ENCODE measurements around the gene RUNX2. TPM values are rescaled to one million over a fixed set of nuclear protein-coding genes. Genes with fewer than 3 reads are reported as not detected.

RUNX2 gene
- total RNA-seq, 1 experiment from 2014 or later: 7.0 TPM

- no TSS peak for BruUV-seq (replicated peaks)
- no peak overlapping the region for H3K4me3 ChIP-seq (ENCODE audit: low read depth in 2 of 2, low read length in 2 of 2)
- POLR2A ChIA-PET: no interaction called here
- H3K27me3 ChIP-seq (ENCODE audit: control insufficient read depth, insufficient read depth, low read length): no peaks in the 10 kb centered on the region
- TF ChIP-seq REST (IDR thresholded peaks at IDR 0.05; ENCODE audit: insufficient read depth in 1 of 2, low read depth in 2 of 2, low read length in 1 of 2) (no peak), SIN3A (IDR thresholded peaks at IDR 0.05; ENCODE audit: borderline replicate concordance, insufficient read depth, low read depth, low read length) (no peak), CTCF (IDR thresholded peaks at IDR 0.05) (no peak), POLR2AphosphoS5 (IDR thresholded peaks at IDR 0.05; ENCODE audit: low read depth, low read length) (no peak), TCF7L2 (IDR thresholded peaks at IDR 0.05; ENCODE audit: low read depth, low read length) (no peak)
- ATAC-seq: no peak
- in situ Hi-C loops (cut with HindIII; ENCODE audit: low pct_unique_long_range_greater_than_20kb, low sequenced_read_pairs) (no loop called here), intact Hi-C loops (cut with micrococcal nuclease; ENCODE audit: unreplicated experiment) (no loop called here)
- 0 out of 2 replicates have a peak, but pooled peaks cover 2% of the 10 kb centered on the region for H3K4me1 ChIP-seq (ENCODE audit: control insufficient read depth, insufficient read depth, low read length)
- no peaks in the 10 kb centered on the region for H3K9me3 ChIP-seq (ENCODE audit: control insufficient read depth, insufficient read depth, low read depth, low read length)
- CTCF ChIA-PET: no interaction called here
- DNase-seq (ENCODE audit: low read depth, low spot score): no peak
- no peak overlapping the region for H3K27ac ChIP-seq (ENCODE audit: low read length)
- no peaks in the 10 kb centered on the region for H3K36me3 ChIP-seq (ENCODE audit: control insufficient read depth, insufficient read depth, low read length)
Measured at GRCh38 chr6:45617441-45617840, 289.3 kb downstream of the RUNX2 start.

- H3K4me1 ChIP-seq (ENCODE audit: control insufficient read depth, insufficient read depth, low read length): 0 out of 2 replicates have a peak, but pooled peaks cover 2% of the 10 kb centered on the region
- H3K27me3 ChIP-seq (ENCODE audit: control insufficient read depth, insufficient read depth, low read length): no peaks in the 10 kb centered on the region
- no TSS peak for BruUV-seq (replicated peaks)
- TF ChIP-seq CTCF (IDR thresholded peaks at IDR 0.05): no peak
- TF ChIP-seq REST (IDR thresholded peaks at IDR 0.05; ENCODE audit: insufficient read depth in 1 of 2, low read depth in 2 of 2, low read length in 1 of 2): no peak
- no peak for TF ChIP-seq SIN3A (IDR thresholded peaks at IDR 0.05; ENCODE audit: borderline replicate concordance, insufficient read depth, low read depth, low read length)
- no peak for TF ChIP-seq TCF7L2 (IDR thresholded peaks at IDR 0.05; ENCODE audit: low read depth, low read length)
- TF ChIP-seq POLR2AphosphoS5 (IDR thresholded peaks at IDR 0.05; ENCODE audit: low read depth, low read length): no peak
- POLR2A ChIA-PET: no interaction called here
- H3K36me3 ChIP-seq (ENCODE audit: control insufficient read depth, insufficient read depth, low read length): no peaks in the 10 kb centered on the region
- in situ Hi-C loops (cut with HindIII; ENCODE audit: low pct_unique_long_range_greater_than_20kb, low sequenced_read_pairs) (no loop called here), intact Hi-C loops (cut with micrococcal nuclease; ENCODE audit: unreplicated experiment) (no loop called here)
- CTCF ChIA-PET: interaction anchor here (0.7 kb wide), 1 partner anchor 76 kb away, joined by 4 read pairs; no protein-coding TSS in a partner anchor
- no peaks in the 10 kb centered on the region for H3K9me3 ChIP-seq (ENCODE audit: control insufficient read depth, insufficient read depth, low read depth, low read length)
- H3K4me3 ChIP-seq (ENCODE audit: low read depth in 2 of 2, low read length in 2 of 2): no peak overlapping the region
- ATAC-seq (no peak), DNase-seq (ENCODE audit: low read depth, low spot score) (no peak)
- H3K27ac ChIP-seq (ENCODE audit: low read length): no peak overlapping the region
Measured at GRCh38 chr6:45618259-45618658, 290.1 kb downstream of the RUNX2 start.
